Measurements from ENCODE around the gene TRMT61A.

GRCh38 chr14:103520269-103520656, 8.7 kb upstream of the TRMT61A start:
- TF ChIP-seq CTCF (IDR thresholded peaks at IDR 0.05; ENCODE audit: low read depth, low read length, poor library complexity, severe bottlenecking) (no peak), EZH2phosphoT487 (IDR thresholded peaks at IDR 0.05; ENCODE audit: borderline replicate concordance, low read length) (no peak)
